GM12878 (cell line): Measurements from ENCODE around the gene GIGYF2. TPM values are rescaled to one million over a fixed set of nuclear protein-coding genes. Genes with fewer than 3 reads are reported as not detected.

Experiments
- ATAC-seq: fragments of 200-7000 bp; cut with Tn5 transposase; 3 replicates; pipeline ENCODE4 v1.9.1; 2020; ENCODE audit warnings: mild to moderate bottlenecking, moderate library complexity
- BruUV-seq: library from RNA; stranded (reverse); fragments of 400-500 nt; replicated peaks from 2 replicates; lab custom pipeline; 2021; lab: Mats Ljungman, UMichigan
- CTCF ChIA-PET: fragments of 300-600 bp; sonication (Branson Sonifier 250); formaldehyde crosslinking; extraction: SDS; loops from one replicate; lab custom pipeline; 2021; ENCODE audit warnings: inconsistent platforms; lab: Yijun Ruan, JAX
- POLR2A ChIA-PET: fragments of 350-600 bp; formaldehyde crosslinking; extraction: SDS; loops from one replicate; lab custom pipeline; 2021; ENCODE audit warnings: inconsistent platforms; lab: Charles Lee
- RAD21 ChIA-PET: fragments of 300-600 bp; sonication (Branson Sonifier 250); formaldehyde crosslinking; loops from one replicate; lab custom pipeline; 2023; ENCODE audit warnings: antibody characterized with exemption; ENCODE audit not compliant: unreplicated experiment; lab: Charles Lee
- SMC1A ChIA-PET: fragments of 300-600 bp; sonication (Branson Sonifier 250); formaldehyde crosslinking; loops from one replicate; lab custom pipeline; 2023; ENCODE audit not compliant: unreplicated experiment, uncharacterized antibody; lab: Charles Lee
- DNase-seq: peaks from one replicate; pipeline ENCODE4 v3.0.0-alpha.2; 2011; ENCODE audit warnings: low read depth, low spot score
- FAIRE-seq: peaks from 3 replicates; lab custom pipeline; 2011; peaks lifted over from hg19 to GRCh38; lab: Jason Lieb, UNC
- H2AFZ ChIP-seq: 2 replicates; pipeline ENCODE4 v1.6.0; 2011; ENCODE audit warnings: low read depth, low read length, control low read depth; ENCODE audit not compliant: control insufficient read depth
- H3K27ac ChIP-seq: 2 replicates; pipeline ENCODE4 v1.5.1; 2011; ENCODE audit warnings: control low read depth; ENCODE audit not compliant: control insufficient read depth, insufficient read depth
- H3K27me3 ChIP-seq, 2 experiments: replicated peaks in 1 of 2; 2 replicates each; pipeline versions ENCODE4 v1.6.0 to v1.6.1; 2011; ENCODE audit warnings: low read length in 1 of 2; ENCODE audit not compliant: control insufficient read depth in 2 of 2, insufficient read depth in 2 of 2
- H3K36me3 ChIP-seq, 2 experiments: 2 replicates each; pipeline ENCODE4 v1.5.1; 2011; ENCODE audit warnings: low read length in 1 of 2; ENCODE audit not compliant: control insufficient read depth in 2 of 2, insufficient read depth in 2 of 2
- H3K4me1 ChIP-seq: 2 replicates; pipeline ENCODE4 v1.6.1; 2011; ENCODE audit warnings: mild to moderate bottlenecking, low read length, moderate library complexity, mixed read lengths; ENCODE audit not compliant: control insufficient read depth, insufficient read depth
- H3K4me2 ChIP-seq: 2 replicates; pipeline ENCODE4 v1.6.0; 2011; ENCODE audit warnings: control low read depth; ENCODE audit not compliant: control insufficient read depth, insufficient read depth
- H3K4me3 ChIP-seq: fragments of 200-600 bp; sonication (generic); 2 replicates; pipeline ENCODE4 v1.5.1; 2016
- H3K79me2 ChIP-seq: 2 replicates; pipeline ENCODE4 v1.6.0; 2011; ENCODE audit warnings: low read length; ENCODE audit not compliant: control insufficient read depth, insufficient read depth
- H3K9ac ChIP-seq: 2 replicates; pipeline ENCODE4 v1.8.0; 2011; ENCODE audit warnings: low read length, control low read depth, mixed read lengths; ENCODE audit not compliant: control insufficient read depth, insufficient read depth
- H3K9me3 ChIP-seq: replicated peaks from 3 replicates; pipeline ENCODE4 v1.5.1; 2011; ENCODE audit warnings: mild to moderate bottlenecking, low read length; ENCODE audit not compliant: control insufficient read depth, insufficient read depth
- H4K20me1 ChIP-seq: 2 replicates; pipeline ENCODE4 v1.6.0; 2011; ENCODE audit not compliant: control insufficient read depth, insufficient read depth
- BCLAF1 ChIP-seq: fragments of 450-650 bp; IDR thresholded peaks from 2 replicates; pipeline ENCODE4 v1.6.1; 2017; ENCODE audit warnings: antibody characterized with exemption, mild to moderate bottlenecking, moderate library complexity
- CREM ChIP-seq: IDR thresholded peaks from 2 replicates; pipeline ENCODE4 v1.6.1; 2014; ENCODE audit warnings: antibody characterized with exemption, low read depth
- IKZF1 ChIP-seq: fragments of 450-650 bp; conservative IDR thresholded peaks from 2 replicates; pipeline ENCODE4 v1.6.1; 2017; ENCODE audit warnings: antibody characterized with exemption, mild to moderate bottlenecking
- LARP7 ChIP-seq: fragments of 450-650 bp; IDR thresholded peaks from 2 replicates; pipeline ENCODE4 v1.6.1; 2017; ENCODE audit warnings: mild to moderate bottlenecking
- MEF2B ChIP-seq: fragments of 450-650 bp; IDR thresholded peaks from 2 replicates; pipeline ENCODE4 v1.6.1; 2018; ENCODE audit warnings: mild to moderate bottlenecking, moderate library complexity; ENCODE audit not compliant: partially characterized antibody, poor library complexity, severe bottlenecking
- PAX5 ChIP-seq: IDR thresholded peaks from 2 replicates; pipeline ENCODE4 v1.6.1; 2011; ENCODE audit warnings: low read depth, low read length, borderline replicate concordance
- RCOR1 ChIP-seq: conservative IDR thresholded peaks from 2 replicates; pipeline ENCODE4 v1.6.1; 2012; ENCODE audit warnings: low read depth, low read length, improper control_type of control experiment
- RUNX3 ChIP-seq: IDR thresholded peaks from 2 replicates; pipeline ENCODE4 v1.6.1; 2012; ENCODE audit warnings: low read length, inconsistent platforms
- SREBF2 ChIP-seq: IDR thresholded peaks from 2 replicates; pipeline ENCODE4 v1.6.1; 2012; ENCODE audit warnings: mild to moderate bottlenecking, low read length
- TCF7 ChIP-seq: IDR thresholded peaks from 2 replicates; pipeline ENCODE4 v1.6.1; 2014; ENCODE audit warnings: antibody characterized with exemption, borderline replicate concordance
- USF2 ChIP-seq: IDR thresholded peaks from 2 replicates; pipeline ENCODE4 v1.6.1; 2011; ENCODE audit warnings: low read depth, low read length, improper control_type of control experiment, borderline replicate concordance
- WRNIP1 ChIP-seq: IDR thresholded peaks from 2 replicates; pipeline ENCODE4 v1.6.1; 2011; ENCODE audit warnings: low read depth, low read length, improper control_type of control experiment, borderline replicate concordance
- WGBS: methylation state at CpG from one replicate; pipeline ENCODE4 v1.1.6; 2016; ENCODE audit warnings: low lambda C conversion rate; ENCODE audit not compliant: insufficient replicate concordance, insufficient coverage; ENCODE audit errors: missing lambda C conversion rate; 5-methylcytosine and 5-hydroxymethylcytosine counted together
- in situ Hi-C: fragments of 300-500 bp; cut with MboI; formaldehyde crosslinking; loops from 9 replicates; pipeline ENCODE4 v1.14.3; 2018; ENCODE audit warnings: mixed read lengths
- intact Hi-C: fragments of 100-400 bp; cut with micrococcal nuclease; formaldehyde crosslinking; loops from one replicate; pipeline ENCODE4 v1.14.2; 2022; ENCODE audit not compliant: unreplicated experiment
- polyA plus RNA-seq, 11 experiments: library from polyadenylated mRNA; depleted of rRNA in 4 of 11; unstranded in 6 of 11; stranded (reverse) in 5 of 11; fragments of >200 nt; fragmentation: Nextera tagmentation in 4 of 11; fragmentation: Illumina TruSeq in 1 of 11; extraction: Ambion mirVana in 4 of 11; extraction: Trizol in 1 of 11; gene quantifications; 1 replicate in 1 of 11; 2 replicates in 10 of 11; pipeline versions ENCODE4 v1.2.1 to v1.2.3, GENCODE V29; 2011 to 2016; ENCODE audit warnings: inconsistent platforms in 2 of 11, missing spikeins in 2 of 11, low read depth in 1 of 11
- total RNA-seq, 4 experiments: library from RNA; depleted of rRNA in 3 of 4; stranded (reverse); fragments of >200 nt in 3 of 4; fragmentation: Illumina TruSeq in 1 of 4; extraction: Trizol in 1 of 4; gene quantifications; 2 replicates each; pipeline versions ENCODE4 v1.2.1 to v1.2.3, GENCODE V29; 2013 to 2021

GIGYF2 gene
- total and polyA plus RNA-seq, 10 of the 15 experiments (the other 5 are each of a cell fraction or from before 2014, with no cell fraction given): 12.2 to 47.2 (median 39.0) TPM

DNA sequence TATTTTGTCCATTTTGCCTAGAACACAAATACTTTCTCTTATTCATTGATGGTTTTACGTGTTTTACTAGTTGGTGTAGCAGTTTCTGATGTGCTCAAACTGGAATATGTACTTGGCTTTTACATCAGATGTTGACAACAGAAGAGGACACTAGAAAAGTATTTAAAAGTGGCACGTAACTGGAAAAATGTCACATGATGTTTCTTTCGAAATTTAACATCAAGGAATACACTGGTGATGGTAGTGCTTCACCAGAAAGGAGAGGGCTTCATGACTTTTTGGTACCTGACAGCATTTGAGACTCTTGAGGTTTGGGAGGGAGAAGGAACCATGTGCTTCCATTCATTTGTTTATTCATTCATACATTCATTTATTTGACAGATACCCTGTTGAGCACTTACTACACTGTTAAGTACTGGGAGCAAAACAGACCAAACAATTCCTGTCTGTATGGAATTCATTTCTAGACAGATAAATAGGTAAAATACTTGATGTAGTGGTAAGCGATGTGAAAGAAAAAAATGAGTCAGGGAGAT, 1.5 kb downstream of the GIGYF2 start (continued):
- TF ChIP-seq LARP7 (no peak), RCOR1 (no peak), SREBF2 (no peak)

GRCh38 chr2:232699110-232699509, 2.0 kb downstream of the GIGYF2 start:
- peaks cover 2 to 5% of the 10 kb centered on the region in 2 experiments; a peak in 2 of 4 replicates for H3K36me3 ChIP-seq
- no peak overlapping the region for H3K27ac ChIP-seq
- H4K20me1 ChIP-seq: no peaks in the 10 kb centered on the region
- SMC1A ChIA-PET: no interaction called here
- no peaks in the 10 kb centered on the region for H3K27me3 ChIP-seq
- peaks cover 54% of the 10 kb centered on the region for H3K79me2 ChIP-seq
- FAIRE-seq (no peak), ATAC-seq (no peak), DNase-seq (no peak)
- peaks cover 4% of the 10 kb centered on the region; the same call in 1 of the 2 replicates for H3K4me1 ChIP-seq
- CTCF ChIA-PET: no interaction called here
- H3K4me2 ChIP-seq: peak overlapping the region; percentile 87
- RAD21 ChIA-PET: no interaction called here
- POLR2A ChIA-PET: interaction anchor here (1.1 kb wide), 1 partner anchor 10 kb away, joined by 3 read pairs; no protein-coding TSS in a partner anchor
- in situ Hi-C loops (no loop called here), intact Hi-C loops (no loop called here)
- 92% methylated on average over 2 of the region's 2 CpGs for WGBS
- H3K9me3 ChIP-seq: no peaks in the 10 kb centered on the region
- BruUV-seq: no TSS peak
- H3K4me3 ChIP-seq: peak overlapping the region; percentile 87
- peak overlapping the region; percentile 89 for H3K9ac ChIP-seq
- no peak for TF ChIP-seq IKZF1
- 0 out of 2 replicates have a peak, but pooled peaks have one; percentile 57 for TF ChIP-seq WRNIP1
- H2AFZ ChIP-seq: no peak overlapping the region

DNA sequence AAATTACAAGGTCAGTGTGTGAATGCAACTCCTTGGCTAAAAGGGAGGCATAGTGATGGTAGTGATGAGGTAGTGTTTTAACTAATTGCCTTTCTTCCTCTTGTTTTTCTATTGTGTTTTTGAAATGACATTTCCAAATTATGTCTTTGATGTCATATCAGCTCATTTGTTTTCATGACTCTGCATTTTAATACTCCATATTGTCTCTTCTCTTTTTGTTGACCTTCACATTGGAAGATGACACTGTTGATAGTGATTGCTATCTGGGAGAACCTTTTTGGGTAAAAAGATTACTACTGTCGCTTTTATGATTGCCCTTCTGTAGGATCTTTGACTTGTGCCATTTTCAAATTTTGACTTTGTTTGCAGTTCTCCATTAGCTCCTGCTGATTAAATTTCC, 3.0 kb downstream of the GIGYF2 start:
- H4K20me1 ChIP-seq: no peaks in the 10 kb centered on the region
- no peak for FAIRE-seq
- RAD21 ChIA-PET: no interaction called here
- H3K4me2 ChIP-seq: 0 out of 2 replicates have a peak overlapping the region, but pooled peaks have one; percentile 3
- BruUV-seq: no TSS peak
- no peak overlapping the region for H3K27ac ChIP-seq
- in situ Hi-C loops (no loop called here), intact Hi-C loops (no loop called here)
- H3K27me3 ChIP-seq: no peaks in the 10 kb centered on the region
- 0 out of 2 replicates have a peak overlapping the region, but pooled peaks have one; percentile 2 for H3K4me3 ChIP-seq
- H2AFZ ChIP-seq: no peak overlapping the region
- H3K79me2 ChIP-seq: peaks cover 55% of the 10 kb centered on the region
- WGBS: 100% methylated on average over 1 of the region's 1 CpG
- POLR2A ChIA-PET: no interaction called here
- no peak for DNase-seq
- no peak overlapping the region for H3K9ac ChIP-seq
- H3K36me3 ChIP-seq: peaks cover 2 to 5% of the 10 kb centered on the region in 2 experiments; a peak in 2 of 4 replicates
- SMC1A ChIA-PET: interaction anchor here (0.6 to 1.2 kb wide), 4 partner anchors 11 to 95 kb away, joined by 3 to 5 read pairs (median 4); no protein-coding TSS in a partner anchor
- peaks cover 4% of the 10 kb centered on the region; the same call in 1 of the 2 replicates for H3K4me1 ChIP-seq
- ATAC-seq: no peak
- H3K9me3 ChIP-seq: no peaks in the 10 kb centered on the region
- CTCF ChIA-PET: interaction anchor here (0.5 to 0.7 kb wide), 2 partner anchors 8 to 15 kb away, joined by 3 read pairs; no protein-coding TSS in a partner anchor
- TF ChIP-seq TCF7 (no peak), PAX5 (no peak), CREM (no peak), MEF2B (no peak), USF2 (no peak), BCLAF1 (no peak), RUNX3 (no peak)
